Measurements from ENCODE around the gene ZNF274.
"Not testable (repeated sequence)": the region's sequence is repeated elsewhere in the genome, so short reads cannot be mapped to it uniquely, and the experiment has no call there.

The ZNF274 gene

DNA sequence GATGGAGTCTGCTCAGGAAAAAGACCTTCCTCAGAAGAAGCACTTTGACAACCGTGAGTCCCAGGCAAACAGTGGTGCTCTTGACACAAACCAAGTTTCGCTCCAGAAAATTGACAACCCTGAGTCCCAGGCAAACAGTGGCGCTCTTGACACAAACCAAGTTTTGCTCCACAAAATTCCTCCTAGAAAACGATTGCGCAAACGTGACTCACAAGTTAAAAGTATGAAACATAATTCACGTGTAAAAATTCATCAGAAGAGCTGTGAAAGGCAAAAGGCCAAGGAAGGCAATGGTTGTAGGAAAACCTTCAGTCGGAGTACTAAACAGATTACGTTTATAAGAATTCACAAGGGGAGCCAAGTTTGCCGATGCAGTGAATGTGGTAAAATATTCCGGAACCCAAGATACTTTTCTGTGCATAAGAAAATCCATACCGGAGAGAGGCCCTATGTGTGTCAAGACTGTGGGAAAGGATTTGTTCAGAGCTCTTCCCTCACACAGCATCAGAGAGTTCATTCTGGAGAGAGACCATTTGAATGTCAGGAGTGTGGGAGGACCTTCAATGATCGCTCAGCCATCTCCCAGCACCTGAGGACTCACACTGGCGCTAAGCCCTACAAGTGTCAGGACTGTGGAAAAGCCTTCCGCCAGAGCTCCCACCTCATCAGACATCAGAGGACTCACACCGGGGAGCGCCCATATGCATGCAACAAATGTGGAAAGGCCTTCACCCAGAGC, 29.6 kb downstream of the ZNF274 start:
- DNase-seq (ENCODE audit: low read depth), result no peak

GRCh38 chr19:58213075-58213369, 30.2 kb downstream of the ZNF274 start:
- no peak for DNase-seq (ENCODE audit: low read depth)

DNA sequence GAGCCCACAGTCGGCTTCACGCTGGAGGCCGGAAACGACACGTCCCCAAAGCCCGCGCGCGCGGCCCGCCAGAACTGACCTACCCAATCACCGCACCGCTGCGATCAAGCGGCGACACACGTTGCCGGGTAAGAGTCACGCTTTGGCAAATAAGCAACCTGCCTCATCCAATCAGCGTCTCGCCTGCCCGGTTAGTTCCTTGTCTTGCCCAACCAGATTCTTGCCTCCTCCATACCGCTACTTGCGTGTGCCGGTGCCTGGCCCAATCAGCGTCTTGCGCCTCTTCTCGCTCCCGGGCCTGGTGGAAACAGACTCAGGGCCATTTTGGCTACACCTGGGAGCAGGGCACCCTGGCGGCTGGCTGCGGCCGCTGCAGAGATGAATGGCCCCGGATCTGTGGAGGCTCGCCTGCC, 34.2 kb downstream of the ZNF274 start:
- no peak for DNase-seq (ENCODE audit: low read depth)

- no peak for DNase-seq (ENCODE audit: low read depth)
These were observed 34.9 kb downstream of the ZNF274 start for GRCh38 chr19:58217607-58218391.

- DNase-seq (ENCODE audit: low read depth), result no peak
These were observed 36.0 kb downstream of the ZNF274 start for GRCh38 chr19:58218899-58219298.

GRCh38 chr19:58227964-58228584, 45.2 kb downstream of the ZNF274 start:
- no peak for DNase-seq (ENCODE audit: low read depth)

DNA sequence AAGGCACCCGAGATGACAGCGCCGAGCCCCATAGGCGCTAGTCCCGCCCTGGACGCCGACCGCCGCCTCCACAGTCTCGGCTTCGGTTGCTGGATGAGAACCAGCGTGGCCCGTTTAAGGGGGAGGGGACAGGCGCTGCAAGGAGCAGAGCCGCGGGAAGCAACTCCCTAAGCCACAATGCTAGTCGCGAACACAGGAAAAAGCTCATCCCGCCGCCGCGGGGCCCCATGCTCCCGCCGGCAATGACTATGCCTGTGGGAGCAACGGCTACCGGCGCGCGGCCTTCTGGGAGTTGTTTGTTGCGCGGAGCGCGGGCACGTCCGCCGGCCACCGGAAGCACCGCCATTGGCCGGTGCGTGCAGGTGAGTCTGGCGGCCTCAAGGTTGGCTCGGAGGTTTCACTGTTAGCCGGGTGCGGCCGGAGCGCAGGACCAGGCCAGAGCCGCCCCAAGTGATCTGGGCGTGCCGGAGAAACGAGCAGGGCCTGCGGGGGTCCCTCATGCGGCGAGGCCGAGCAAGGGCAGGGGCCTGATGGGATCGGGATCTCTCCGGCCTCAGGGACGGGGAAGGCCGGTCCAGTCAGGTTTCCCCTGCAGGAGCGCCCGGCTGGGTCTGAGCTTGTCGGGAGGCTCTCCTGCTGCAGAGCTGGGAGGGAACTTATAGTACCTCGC, 45.9 kb downstream of the ZNF274 start, which contains the start of gene ZNF544:
ZNF544 (plus strand) TSS at position 330 of the 670 bp plus-strand sequence. CDS start 15,110 bp downstream, outside the sequence.
- DNase-seq (ENCODE audit: low read depth), result peak; percentile 4

DNA sequence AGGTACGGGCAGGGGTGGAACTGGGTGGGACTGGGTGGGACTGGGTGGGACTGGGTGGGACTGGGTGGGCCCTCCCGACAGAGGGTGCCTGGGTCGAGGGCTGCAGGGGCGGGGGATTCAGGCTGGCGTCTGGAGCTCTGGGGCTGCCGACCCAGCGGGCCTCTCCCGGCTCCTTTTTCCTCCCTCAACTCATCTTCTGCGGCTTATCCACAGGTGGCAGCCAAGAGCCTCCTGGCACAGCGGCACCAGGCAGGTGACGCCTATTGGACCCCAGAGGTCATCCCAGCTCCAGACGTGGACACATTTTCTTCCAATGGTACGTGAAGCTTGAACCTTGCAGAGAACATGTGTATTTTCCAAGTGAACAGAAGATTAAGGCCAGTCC, 46.4 kb downstream of the ZNF274 start:
- DNase-seq (ENCODE audit: low read depth), result no peak

DNA sequence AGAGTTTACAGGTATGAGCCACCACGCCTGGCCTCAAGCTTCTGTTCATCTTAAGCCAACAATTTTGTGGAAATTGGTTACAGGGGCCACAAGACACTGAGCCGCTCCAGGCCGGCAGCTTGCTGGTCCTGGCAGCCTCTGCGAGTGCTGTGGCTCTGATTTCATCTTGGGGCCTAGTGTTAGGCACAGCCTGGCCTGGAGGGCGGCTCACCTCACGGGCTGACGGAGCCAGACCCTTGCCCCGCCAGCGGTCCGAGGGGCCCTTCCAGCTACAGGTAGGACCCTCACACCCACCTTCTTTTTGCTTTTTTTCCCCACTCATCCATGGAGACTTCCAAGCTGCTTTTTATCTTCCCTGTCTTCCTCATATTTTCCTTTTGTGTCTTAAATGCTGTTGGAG, 54.5 kb downstream of the ZNF274 start:
- no peak for DNase-seq (ENCODE audit: low read depth)

DNA sequence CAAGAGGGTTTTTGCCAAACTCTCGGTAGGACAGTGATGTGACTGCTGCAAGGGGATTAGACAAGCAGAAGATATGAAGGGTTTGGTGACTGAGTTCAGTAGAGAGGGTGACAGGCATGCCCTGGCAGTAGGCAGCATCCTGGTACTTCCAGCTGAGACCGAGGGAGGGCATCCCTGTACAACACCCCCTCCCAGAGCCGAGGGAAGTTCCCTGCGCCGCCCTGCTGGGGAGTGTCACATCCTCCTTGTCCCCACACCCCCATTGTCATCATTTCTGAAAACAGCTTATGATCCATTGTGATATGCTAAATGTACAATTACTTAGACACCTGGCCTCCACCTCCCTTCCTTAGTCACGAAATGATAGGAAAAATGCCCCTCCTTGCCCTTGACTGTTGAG, 60.5 kb downstream of the ZNF274 start:
- DNase-seq (ENCODE audit: low read depth), result no peak

GRCh38 chr19:58248886-58249285, 66.0 kb downstream of the ZNF274 start:
- DNase-seq (ENCODE audit: low read depth), result no peak

DNA sequence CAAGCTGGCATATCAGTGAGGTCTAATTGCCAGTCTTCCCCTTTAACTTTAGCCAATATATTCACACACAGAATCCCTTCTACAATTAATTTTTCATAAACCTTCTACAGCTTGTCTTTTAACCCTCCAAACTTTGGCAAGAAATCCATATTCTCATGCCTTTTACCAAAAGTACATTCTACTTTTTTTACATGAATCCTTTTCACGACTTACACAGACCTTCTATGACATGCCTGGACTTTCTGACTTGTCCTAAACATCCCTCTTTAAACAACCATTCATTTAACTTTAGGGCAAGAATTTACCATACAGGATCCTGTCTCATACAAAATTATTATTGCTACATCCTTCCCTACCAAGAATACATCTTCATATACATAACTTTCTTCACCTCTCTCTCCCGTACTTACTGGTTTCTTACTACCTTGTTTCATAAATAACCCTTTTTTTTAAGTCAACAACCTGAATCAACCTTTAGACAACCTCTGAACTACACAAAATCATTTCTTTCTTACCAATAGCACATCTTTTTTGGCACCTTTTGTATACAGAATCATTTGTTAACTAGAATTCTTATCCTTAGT, 69.3 kb downstream of the ZNF274 start:
- no peak for DNase-seq (ENCODE audit: low read depth)

DNA sequence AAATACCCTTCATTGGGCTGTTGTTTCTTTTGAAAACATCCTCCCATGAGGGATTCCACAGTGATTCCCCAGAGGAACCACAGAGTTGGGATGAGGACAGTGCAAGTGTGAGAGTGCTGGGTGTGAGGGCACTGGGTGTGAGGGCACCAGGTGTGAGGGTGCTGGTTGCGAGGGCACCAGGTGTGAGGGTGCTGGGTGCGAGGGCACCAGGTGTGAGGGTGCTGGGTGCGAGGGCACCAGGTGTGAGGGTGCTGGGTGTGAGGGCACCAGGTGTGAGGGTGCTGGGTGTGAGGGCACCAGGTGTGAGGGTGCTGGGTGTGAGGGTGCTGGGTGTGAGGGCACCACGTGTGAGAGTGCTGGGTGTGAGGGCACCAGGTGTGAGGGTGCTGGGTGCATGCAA, 75.4 kb downstream of the ZNF274 start:
- not testable (repeated sequence) for DNase-seq (ENCODE audit: low read depth)

DNA sequence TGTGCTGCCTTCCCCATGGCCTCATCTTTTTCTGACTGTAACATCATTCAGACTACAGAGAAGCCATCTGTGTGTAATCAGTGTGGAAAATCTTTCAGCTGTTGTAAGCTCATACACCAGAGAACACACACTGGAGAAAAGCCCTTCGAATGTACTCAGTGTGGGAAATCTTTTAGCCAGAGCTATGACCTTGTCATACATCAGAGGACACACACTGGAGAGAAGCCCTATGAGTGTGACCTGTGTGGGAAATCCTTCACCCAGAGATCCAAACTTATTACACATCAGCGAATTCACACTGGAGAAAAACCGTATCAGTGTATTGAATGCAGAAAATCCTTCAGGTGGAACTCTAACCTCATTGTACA, 78.7 kb downstream of the ZNF274 start:
- DNase-seq (ENCODE audit: low read depth), result no peak

GRCh38 chr19:58261968-58262921, 79.4 kb downstream of the ZNF274 start:
- no peak for DNase-seq (ENCODE audit: low read depth)

DNA sequence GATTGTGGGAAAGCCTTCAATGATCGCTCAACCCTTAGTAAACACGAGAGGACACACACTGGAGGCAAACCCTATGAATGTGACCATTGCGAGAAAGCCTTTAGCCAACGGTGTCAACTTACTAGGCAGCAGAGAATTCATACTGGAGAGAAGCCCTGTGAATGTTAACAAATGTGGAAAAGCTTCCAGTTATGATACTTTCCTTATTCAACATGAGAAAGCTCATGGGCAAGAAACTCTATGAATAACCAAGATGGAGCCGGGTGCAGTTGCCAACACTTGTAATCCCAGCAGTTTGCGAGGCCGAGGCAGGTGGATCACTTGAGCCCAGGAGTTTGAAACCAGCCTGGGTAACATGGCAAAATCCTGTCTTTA, 80.0 kb downstream of the ZNF274 start:
- DNase-seq (ENCODE audit: low read depth), result no peak

Data from stimulated activated CD8-positive, alpha-beta memory T cell treated with anti-CD3 and anti-CD28 coated beads, Interleukin-15, amount 100 ng/mL, for 1 hour (primary cell).